Activated T-helper 2 cell treated with anti-CD3 and anti-CD28 coated beads, Interferon-gamma antibody, Interleukin-2, Interleukin-4, amounts not matched to agents 10 μg/mL and 5 μg/mL and 100 μg/mL, durations not matched to agents 14 hours and 24 hours and 36 hours (primary cell): Measurements from ENCODE around the gene UBA7. TPM values are rescaled to one million over a fixed set of nuclear protein-coding genes. Genes with fewer than 3 reads are reported as not detected.

Experiments used
- DNase-seq: peaks from one replicate; pipeline ENCODE4 v3.0.0; 2021; ENCODE audit warnings: low spot score
- H3K27ac Mint-ChIP-seq: one replicate; pipeline ENCODE4 v1.8.0; 2021; ENCODE audit warnings: mixed read lengths
- H3K27me3 Mint-ChIP-seq: one replicate; pipeline ENCODE4 v1.8.0; 2021; ENCODE audit warnings: low read depth, mixed read lengths
- H3K36me3 Mint-ChIP-seq: one replicate; pipeline ENCODE4 v1.8.0; 2021; ENCODE audit warnings: low read depth, mixed read lengths
- H3K4me1 Mint-ChIP-seq: one replicate; pipeline ENCODE4 v1.8.0; 2021; ENCODE audit warnings: low read depth, mixed read lengths
- H3K4me3 Mint-ChIP-seq: one replicate; pipeline ENCODE4 v1.8.0; 2021; ENCODE audit warnings: low read depth, mild to moderate bottlenecking, moderate library complexity, mixed read lengths
- H3K9me3 Mint-ChIP-seq: one replicate; pipeline ENCODE4 v1.8.0; 2021; ENCODE audit warnings: mixed read lengths
- intact Hi-C: fragments of 100-400 bp; cut with micrococcal nuclease; formaldehyde crosslinking; loops from one replicate; pipeline ENCODE4 v1.15.1; 2023
- total RNA-seq: library from RNA; stranded (reverse); gene quantifications from 2 replicates; pipeline ENCODE4 v1.2.3, GENCODE V29; 2022

UBA7 gene
- 92.0 and 95.7 TPM in 2 replicates for total RNA-seq

DNA sequence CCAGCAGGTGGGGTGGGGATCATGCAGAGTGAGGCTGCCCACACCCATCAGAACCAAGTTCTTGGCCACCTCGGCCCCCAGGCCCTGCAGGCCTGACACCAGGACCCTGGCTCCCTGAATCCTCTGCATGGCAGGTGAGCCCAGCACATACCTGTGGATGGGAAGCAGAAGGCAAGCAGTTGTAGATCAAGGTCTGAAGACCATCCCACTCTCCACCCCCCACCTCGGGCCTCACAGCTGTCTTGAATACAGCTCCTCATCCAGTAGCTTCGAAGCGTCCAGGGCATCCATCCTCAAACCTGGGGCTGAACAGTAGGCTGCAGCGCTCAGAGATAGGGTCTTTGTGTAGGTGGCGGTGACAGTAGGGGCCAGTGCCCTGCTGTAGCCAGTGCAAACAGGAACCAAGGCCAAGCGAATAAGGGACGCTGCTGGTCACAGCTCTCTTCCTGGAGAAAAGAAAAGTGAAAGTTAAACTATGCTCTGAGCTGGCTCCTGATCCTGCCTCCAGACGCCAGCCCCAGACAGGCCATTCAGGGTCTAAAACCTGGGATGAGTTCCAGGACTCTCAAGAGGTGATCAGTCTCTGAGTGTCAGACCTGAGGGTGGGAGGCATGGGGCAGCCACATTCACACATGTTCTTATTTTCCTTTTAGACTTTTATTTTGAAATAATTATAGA lies at the start of gene UBA7:
TSS of gene UBA7 (minus strand) at position 457 of the 678 bp plus-strand sequence. CDS start at position 291, 166 bp downstream.
- Mint-ChIP-seq H3K9me3 (no peaks in the 10 kb centered on the region), H3K27me3 (no peaks in the 10 kb centered on the region), H3K36me3 (peaks cover 18% of the 10 kb centered on the region), H3K4me1 (peaks cover 23% of the 10 kb centered on the region), H3K27ac (peak within 1 kb of the TSS; percentile 91), H3K4me3 (peak within 1 kb of the TSS; percentile 92)
- intact Hi-C loops = loop anchor here (2.0 kb wide), 2 partner anchors 25 to 43 kb away; partner anchors contain the start of gene TRAIP
- peak; percentile 45 for DNase-seq

GRCh38 chr3:49859576-49860305 lies 46.0 kb upstream of the UBA7 start:
- intact Hi-C loops = no loop called here
- H3K36me3 Mint-ChIP-seq = no peaks in the 10 kb centered on the region

GRCh38 chr3:49856181-49857005 lies 42.6 kb upstream of the UBA7 start, which contains the start of gene TRAIP:
Gene TRAIP (minus strand): TSS chr3:49856564. CDS start chr3:49856453, 111 bp downstream.
- H3K27ac Mint-ChIP-seq = peak within 1 kb of the TSS; percentile 88
- peak within 1 kb of the TSS; percentile 96 for H3K4me3 Mint-ChIP-seq
- H3K9me3 Mint-ChIP-seq = no peaks in the 10 kb centered on the region
- no peaks in the 10 kb centered on the region for H3K27me3 Mint-ChIP-seq
- H3K4me1 Mint-ChIP-seq = peaks cover 14% of the 10 kb centered on the region
- H3K36me3 Mint-ChIP-seq = peaks cover 5% of the 10 kb centered on the region
- intact Hi-C loops = loop anchor here (1.0 to 2.0 kb wide), 2 partner anchors 44 to 49 kb away; partner anchors contain the start of gene UBA7
- DNase-seq = peak; percentile 94

More at GRCh38 chr3:49859576-49860305, 46.0 kb upstream of the UBA7 start:
- no peak overlapping the region for H3K27ac Mint-ChIP-seq
- no peaks in the 10 kb centered on the region for H3K9me3 Mint-ChIP-seq
- H3K4me3 Mint-ChIP-seq = no peak overlapping the region
- peaks cover 10% of the 10 kb centered on the region for H3K27me3 Mint-ChIP-seq
- no peak for DNase-seq
- H3K4me1 Mint-ChIP-seq = peaks cover 12% of the 10 kb centered on the region

DNA sequence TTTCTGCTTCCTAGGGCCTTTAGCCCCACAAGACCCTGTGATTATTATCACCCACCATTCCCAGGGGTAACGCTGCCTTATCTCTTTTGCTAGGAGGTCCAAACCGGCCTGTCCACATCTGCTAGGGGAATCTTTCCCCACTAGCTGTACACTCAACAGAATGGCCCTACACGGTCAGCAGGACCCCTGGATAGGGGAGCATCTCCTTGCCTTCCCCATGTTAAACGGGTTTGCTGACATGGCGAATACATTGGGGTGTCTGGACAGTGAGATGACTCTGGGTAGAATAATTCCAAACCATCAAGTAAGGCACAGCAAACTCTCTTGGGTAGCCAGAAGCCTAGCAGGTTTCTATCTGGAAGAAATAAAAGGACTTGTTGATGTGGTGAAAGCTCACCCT lies 41.9 kb upstream of the UBA7 start:
- H3K27ac Mint-ChIP-seq = peak overlapping the region; percentile 88
- peaks cover 5% of the 10 kb centered on the region for H3K36me3 Mint-ChIP-seq
- no peaks in the 10 kb centered on the region for H3K27me3 Mint-ChIP-seq

GRCh38 chr3:49845694-49846093 lies 31.9 kb upstream of the UBA7 start:
- Mint-ChIP-seq H3K4me1 (no peaks in the 10 kb centered on the region), H3K27me3 (no peaks in the 10 kb centered on the region), H3K9me3 (no peaks in the 10 kb centered on the region), H3K36me3 (peaks cover 15% of the 10 kb centered on the region), H3K27ac (no peak overlapping the region), H3K4me3 (no peak overlapping the region)
- no peak for DNase-seq
- intact Hi-C loops = no loop called here

More for the DNA sequence above, 41.9 kb upstream of the UBA7 start:
- no peak for DNase-seq
- Mint-ChIP-seq H3K4me1 (peaks cover 14% of the 10 kb centered on the region), H3K9me3 (no peaks in the 10 kb centered on the region), H3K4me3 (peak overlapping the region; percentile 96)
- intact Hi-C loops = loop anchor here (1.0 to 2.0 kb wide), 2 partner anchors 43 to 50 kb away; partner anchors contain the start of gene UBA7

DNA sequence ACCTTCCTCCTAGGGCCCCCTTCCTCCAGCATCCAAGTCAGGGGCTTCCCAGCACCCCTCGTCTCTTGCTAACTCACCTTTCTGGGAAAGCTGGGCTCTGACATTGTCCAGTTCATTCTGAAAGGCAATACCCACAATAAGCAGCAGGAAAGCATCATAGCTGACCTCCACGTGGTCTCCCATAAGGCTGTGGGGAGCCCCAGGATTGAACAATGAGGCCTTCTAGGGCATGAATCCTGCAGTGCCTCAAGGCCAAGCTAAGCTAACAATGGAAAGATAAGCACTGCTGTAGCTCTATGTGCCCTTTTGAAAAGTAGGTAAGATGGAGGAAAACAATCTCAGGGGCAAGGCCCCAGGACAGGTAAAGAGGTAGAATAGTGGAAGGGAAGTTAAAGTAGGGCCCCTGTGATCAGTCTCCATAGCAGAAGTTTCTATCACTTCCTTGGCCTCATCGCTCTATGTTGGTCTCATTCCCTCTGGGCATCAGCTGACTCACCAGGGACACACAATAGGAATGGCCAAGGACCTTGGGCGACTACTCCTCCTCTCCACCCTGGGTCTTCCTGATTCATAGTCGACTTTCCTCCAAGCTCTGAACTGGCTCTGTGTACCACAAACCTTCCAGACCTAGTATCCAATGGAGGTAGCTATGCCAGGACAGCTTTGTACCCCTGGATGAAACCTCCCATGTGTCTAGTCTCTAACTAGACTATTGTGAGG lies 30.9 kb upstream of the UBA7 start:
- H3K4me3 Mint-ChIP-seq = no peak overlapping the region
- no peaks in the 10 kb centered on the region for H3K27me3 Mint-ChIP-seq
- H3K27ac Mint-ChIP-seq = no peak overlapping the region
- no peaks in the 10 kb centered on the region for H3K4me1 Mint-ChIP-seq
- no peak for DNase-seq
- intact Hi-C loops = no loop called here
- peaks cover 12% of the 10 kb centered on the region for H3K36me3 Mint-ChIP-seq
- no peaks in the 10 kb centered on the region for H3K9me3 Mint-ChIP-seq

- H3K4me3 Mint-ChIP-seq = no peak overlapping the region
- peaks cover 1% of the 10 kb centered on the region for H3K4me1 Mint-ChIP-seq
- DNase-seq = no peak
- intact Hi-C loops = no loop called here
- H3K9me3 Mint-ChIP-seq = no peaks in the 10 kb centered on the region
- no peaks in the 10 kb centered on the region for H3K27me3 Mint-ChIP-seq
- no peak overlapping the region for H3K27ac Mint-ChIP-seq
- peaks cover 15% of the 10 kb centered on the region for H3K36me3 Mint-ChIP-seq
Observed at GRCh38 chr3:49842843-49843517, 29.2 kb upstream of the UBA7 start.

DNA sequence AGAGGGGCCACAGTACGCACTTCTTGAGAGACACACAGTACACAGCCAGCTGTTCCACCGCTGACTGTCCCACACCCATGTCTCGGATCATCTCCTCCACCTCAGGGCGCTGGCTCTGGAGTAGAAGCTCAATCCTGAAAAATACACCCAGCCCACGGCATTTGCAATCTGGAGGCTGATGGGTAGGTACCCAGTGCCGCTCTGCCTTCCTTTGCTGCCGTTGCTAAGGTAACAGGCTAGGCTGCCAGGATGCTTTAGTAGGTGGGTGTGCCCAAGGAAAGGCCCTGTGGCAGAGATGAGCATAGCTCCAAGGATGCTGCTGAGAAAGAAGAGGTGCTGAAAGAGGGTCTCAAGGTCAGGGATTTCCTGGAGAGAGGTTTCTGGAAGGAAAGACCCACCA lies 28.1 kb upstream of the UBA7 start:
- intact Hi-C loops = no loop called here
- Mint-ChIP-seq H3K27ac (no peak overlapping the region), H3K4me1 (peaks cover 1% of the 10 kb centered on the region), H3K4me3 (no peak overlapping the region), H3K36me3 (peaks cover 14% of the 10 kb centered on the region), H3K27me3 (no peaks in the 10 kb centered on the region), H3K9me3 (no peaks in the 10 kb centered on the region)
- no peak for DNase-seq

DNA sequence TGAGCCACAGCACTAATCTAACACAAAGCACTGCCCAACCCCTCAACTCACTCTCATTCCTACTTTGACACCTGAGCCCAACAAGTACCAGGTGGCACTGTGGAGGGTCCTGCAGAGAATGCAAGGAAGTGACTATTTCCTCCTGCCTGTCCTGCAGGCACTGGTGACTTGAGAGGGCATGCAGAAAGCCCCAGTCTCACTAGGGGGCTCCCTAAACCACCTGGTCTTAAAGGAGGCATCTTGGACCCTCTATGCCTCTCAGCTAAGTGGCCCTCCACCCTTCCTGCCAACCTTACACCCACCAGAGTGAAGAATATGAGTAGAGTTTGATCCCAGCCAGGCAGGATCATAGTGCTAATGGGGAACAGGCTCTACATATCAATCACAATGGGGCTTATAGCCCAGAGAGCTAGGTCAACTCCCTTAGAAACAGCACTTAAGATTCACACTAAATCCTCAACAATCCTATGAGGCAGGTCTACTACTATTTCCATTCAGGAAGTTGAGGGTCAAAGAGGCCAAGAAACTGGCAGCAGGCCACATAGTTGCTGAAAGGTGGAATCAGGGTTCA lies 27.5 kb upstream of the UBA7 start:
- Mint-ChIP-seq H3K27me3 (no peaks in the 10 kb centered on the region), H3K4me3 (no peak overlapping the region), H3K4me1 (peaks cover 1% of the 10 kb centered on the region), H3K36me3 (peaks cover 11% of the 10 kb centered on the region), H3K27ac (no peak overlapping the region), H3K9me3 (no peaks in the 10 kb centered on the region)
- no peak for DNase-seq
- intact Hi-C loops = no loop called here

DNA sequence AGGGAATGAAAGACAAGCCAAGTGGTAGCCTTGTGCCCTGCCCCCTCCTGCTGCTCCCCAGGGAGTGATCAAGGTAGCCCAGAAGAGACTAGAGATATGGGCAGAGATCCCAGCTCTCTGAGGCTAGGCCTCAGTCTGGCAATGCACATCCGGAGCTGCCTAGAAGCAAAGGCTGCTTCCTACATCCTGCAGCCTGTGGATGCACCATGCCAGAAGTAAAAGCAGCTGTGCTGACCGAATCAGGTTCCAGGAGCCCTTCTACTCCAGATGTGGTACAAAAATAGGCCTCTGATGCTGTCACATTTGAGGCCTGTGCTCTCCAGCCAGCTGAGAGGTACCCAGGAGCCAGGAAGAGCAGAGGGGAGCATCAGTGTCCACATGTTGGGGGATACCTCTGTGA lies 26.6 kb upstream of the UBA7 start:
- H3K36me3 Mint-ChIP-seq = peaks cover 8% of the 10 kb centered on the region
- no peaks in the 10 kb centered on the region for H3K9me3 Mint-ChIP-seq
- intact Hi-C loops = no loop called here
- no peak for DNase-seq
- no peaks in the 10 kb centered on the region for H3K27me3 Mint-ChIP-seq
- H3K27ac Mint-ChIP-seq = no peak overlapping the region
- peaks cover 1% of the 10 kb centered on the region for H3K4me1 Mint-ChIP-seq
- H3K4me3 Mint-ChIP-seq = no peak overlapping the region

GRCh38 chr3:49839193-49839809 lies 25.5 kb upstream of the UBA7 start:
- Mint-ChIP-seq H3K4me3 (no peak overlapping the region), H3K36me3 (peaks cover 15% of the 10 kb centered on the region)

More at GRCh38 chr3:49839193-49839809, 25.5 kb upstream of the UBA7 start:
- intact Hi-C loops = loop anchor here (1.0 to 2.0 kb wide), 4 partner anchors 24 to 300 kb away; no protein-coding TSS in a partner anchor
- Mint-ChIP-seq H3K9me3 (no peaks in the 10 kb centered on the region), H3K4me1 (peaks cover 1% of the 10 kb centered on the region), H3K27ac (no peak overlapping the region), H3K27me3 (no peaks in the 10 kb centered on the region)
- DNase-seq = peak; percentile 66
